Stimulated activated CD4-positive, alpha-beta T cell treated with anti-CD3 and anti-CD28 coated beads, TNF-alpha, amount 100 ng/mL, for 24 hours (primary cell): Measurements from ENCODE around the gene HAUS8.

Experiments used
- DNase-seq, 3 experiments: peaks; one replicate each; pipeline ENCODE4 v3.0.0-alpha.2; 2020; ENCODE audit warnings: low read depth in 3 of 3

HAUS8 gene

DNA sequence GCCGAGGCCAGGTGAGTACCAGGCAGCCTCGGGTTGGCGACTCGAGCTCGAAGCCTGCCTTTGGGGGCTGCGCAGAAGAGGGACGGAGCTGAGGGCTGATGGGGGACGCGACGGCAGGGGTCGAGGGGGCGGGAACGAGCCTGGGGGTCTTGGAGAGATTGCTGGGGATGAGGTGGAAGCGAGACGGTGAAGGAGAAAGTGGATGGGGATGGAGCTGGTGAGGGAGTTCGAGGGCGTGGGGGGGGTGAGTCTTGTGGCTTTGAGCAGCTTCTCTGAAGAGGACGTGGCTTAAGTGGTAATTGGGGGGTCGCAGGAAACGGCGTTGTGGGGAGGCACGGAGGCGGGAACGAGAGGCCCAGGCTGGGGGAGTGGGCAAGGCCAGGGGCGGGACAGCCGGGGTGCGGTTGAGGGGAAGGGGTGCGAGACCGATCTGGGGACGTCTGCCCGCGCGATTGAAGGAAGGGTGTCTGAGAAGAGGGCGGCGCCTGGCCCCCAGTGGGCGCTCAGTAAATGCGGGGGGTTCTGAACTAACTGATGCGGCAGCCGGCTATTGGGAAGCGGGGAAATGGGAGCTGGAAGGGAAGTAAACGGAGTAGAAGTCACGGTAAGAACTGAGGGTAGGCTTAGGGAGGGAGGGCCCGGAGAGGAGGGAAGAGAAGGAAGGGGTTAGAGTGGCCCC lies 751 bp upstream of the HAUS8 start:
- DNase-seq = peak in 2 of 3 experiments; percentile 10 to 38

DNA sequence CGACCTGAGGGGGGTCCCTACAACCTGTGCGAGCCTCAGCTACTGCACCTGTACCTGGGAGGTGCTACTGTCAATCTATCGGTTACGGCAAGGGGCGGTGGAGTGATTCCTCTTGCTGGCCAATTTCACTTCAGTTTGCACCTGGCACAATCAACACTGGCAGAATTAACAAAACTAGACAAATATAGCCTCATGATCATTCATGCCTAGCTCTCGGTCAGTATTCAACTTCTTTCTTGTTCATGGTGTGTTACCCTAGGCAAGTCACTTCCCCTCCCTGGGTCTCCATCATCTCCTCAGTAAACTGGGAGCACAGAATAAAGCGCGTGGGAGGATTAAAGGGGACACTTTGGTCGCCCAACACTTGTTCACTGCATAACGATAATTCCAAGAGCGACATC lies 618 bp downstream of the HAUS8 start:
- DNase-seq = no peak

DNA sequence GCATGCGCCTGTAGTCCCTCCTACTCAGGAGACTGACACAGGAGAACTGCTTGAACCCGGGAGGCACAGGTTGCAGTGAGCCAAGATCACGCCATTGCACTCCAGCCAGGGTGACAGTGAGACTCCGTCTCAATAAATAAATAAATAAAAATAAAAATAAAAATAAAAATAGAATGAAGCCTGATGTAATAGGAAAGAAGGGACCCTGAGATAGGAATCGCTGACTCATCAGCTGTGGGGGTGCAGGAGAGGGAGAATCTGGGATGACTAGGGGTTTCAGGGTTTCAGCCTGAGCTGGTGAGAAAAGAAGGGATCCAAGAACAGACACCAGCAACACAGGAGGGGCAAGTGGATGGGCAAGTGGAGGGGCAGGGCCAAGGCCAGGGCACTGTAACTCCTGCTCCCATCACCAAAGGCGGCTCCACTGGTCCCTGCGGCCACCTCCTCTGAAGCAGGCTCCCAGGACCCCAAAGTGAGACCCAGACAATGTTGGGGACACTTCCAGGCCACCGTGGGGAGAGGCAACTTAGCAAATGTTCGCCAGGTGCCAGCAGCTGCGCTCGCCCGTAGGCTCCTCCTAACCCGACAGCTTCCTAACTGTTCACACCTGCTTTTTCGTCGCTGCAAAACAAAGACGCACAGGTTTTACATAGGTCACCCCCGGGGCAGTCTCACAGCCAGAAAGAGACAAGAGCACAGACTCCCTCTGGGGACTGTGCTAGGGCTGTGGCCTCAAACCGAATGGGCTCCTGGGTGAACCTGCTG lies 1.2 kb downstream of the HAUS8 start:
- no peak for DNase-seq

DNA sequence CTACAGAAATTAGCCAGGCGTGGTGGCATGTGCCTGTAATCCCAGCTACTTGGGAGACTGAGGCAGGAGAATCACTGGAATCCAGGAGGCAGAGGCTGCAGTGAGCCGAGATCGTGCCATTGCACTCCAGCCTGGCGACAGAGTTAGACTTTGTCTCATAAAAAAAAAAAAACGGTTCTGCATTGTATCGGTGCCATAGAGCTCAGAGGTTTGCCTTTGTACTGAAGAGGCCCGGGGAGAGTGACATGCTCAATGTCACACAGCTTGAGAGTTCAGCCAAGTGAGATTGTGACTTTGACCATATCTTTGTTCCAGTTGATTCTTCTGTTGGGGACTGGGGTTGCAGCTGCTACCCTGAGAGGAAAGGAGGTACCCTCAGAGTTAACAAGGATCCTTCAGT lies 4.3 kb downstream of the HAUS8 start:
- no peak for DNase-seq

DNA sequence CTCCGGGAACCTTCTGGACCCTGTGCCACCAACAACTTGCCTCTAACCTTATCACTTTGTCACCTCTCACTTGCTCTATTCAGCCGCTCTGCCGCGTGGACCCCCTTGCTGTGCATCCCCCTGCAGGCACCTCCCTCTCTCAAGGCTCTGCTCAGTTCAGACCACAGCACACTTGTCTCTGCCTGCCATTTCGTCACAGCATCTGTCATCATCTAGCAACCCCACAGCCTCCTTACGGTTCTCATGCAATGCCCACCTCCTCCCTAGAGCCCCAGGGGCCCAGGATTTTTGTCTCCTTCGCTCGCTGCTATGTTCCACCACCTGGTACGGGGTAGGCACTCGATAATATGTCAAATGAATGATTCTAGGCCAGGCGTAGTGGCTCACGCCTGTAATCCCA lies 4.8 kb downstream of the HAUS8 start:
- DNase-seq = no peak

DNA sequence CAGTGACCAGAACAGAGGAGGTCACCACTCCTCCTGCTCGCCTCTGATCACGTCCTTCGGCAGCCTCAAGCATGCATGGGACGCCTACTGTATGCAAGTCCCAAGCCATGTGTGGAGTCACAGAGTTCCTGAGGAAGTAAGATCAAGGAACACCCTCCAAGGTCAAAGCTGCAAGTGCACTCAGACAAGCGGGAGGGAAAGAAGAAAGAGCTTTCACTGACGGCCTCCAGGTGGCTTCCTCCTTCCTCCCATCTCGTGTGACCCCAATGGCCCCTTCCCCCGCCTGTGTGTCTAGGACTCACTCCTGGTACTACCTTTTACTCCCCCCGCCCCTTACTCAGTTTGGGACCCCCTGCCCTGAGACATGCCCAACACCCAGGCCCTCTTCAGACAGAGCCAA lies 6.1 kb downstream of the HAUS8 start:
- no peak for DNase-seq

DNA sequence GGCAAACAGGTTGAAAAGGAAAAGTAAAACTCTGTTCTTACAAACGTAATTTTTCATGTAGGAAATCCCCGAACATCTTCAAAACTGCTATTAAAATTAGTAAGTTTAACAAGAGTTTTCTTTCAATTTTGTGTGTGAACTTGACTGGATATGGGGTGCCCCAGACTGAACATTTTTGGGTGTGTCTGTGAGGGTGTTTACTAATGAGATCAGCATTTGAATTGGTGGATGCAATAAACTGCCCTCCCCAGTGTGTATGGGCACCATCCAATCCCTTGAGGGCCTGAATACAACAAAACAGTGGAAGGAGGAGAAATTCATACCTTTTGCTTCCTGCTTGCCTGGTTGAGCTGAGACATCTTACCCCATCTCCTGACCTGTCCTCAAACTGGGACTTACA lies 11.8 kb downstream of the HAUS8 start:
- no peak for DNase-seq

DNA sequence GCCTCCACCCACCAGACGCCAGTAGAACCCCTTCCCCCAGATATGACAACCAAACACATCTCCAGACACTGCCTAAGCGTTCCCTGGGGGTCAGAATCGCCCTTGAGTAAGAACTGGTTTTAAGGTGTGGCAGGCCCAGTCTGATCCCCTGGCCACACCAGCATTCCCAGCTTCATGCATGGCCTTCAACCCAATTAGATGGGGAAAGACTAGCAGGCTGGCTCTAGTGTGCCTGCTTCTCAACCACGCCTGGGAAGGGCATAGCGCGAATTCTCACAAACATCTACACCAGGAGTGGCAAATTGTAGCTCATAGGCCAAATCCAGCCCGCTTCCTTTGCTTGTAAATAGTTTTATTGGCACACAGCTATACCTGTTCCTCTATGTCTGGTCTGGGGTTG lies 13.6 kb downstream of the HAUS8 start:
- DNase-seq = no peak

DNA sequence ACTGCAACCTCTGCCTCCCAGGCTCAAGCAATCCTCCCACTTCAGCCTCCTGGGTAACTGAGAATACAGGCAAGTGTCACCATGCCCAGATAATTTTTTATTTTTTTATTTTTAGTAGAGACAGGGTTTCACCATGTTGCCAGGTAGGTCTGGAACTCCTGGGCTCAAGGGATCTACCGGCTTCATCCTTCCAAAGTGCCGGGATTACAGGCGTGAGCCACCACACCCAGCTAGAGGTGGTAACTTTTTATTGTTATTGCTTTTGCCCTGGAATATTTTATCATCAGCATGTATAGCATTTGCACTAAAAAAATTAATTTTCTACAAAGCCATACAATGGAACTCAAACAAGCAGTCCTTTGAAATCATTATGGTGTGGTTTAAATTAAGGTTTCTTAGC lies 14.0 kb downstream of the HAUS8 start:
- DNase-seq = no peak

DNA sequence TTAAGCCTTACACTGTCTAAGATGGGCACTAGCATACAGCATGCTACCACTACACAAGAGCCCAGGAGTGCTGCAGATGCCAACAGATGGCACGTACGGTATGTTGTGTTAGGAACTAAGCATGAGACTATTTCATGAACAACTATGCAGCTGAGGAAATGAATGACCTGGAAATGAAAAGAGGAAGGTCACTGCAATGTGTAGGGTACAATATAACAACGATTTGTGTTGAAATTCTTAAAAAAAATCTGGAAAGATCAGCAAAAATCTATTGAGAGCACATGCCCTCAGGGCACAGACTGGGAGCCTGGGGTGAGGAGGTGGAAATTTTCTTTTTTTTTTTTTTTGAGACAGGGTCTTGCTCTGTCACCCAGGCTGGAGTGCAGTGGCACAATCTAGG lies 14.4 kb downstream of the HAUS8 start:
- DNase-seq = no peak

DNA sequence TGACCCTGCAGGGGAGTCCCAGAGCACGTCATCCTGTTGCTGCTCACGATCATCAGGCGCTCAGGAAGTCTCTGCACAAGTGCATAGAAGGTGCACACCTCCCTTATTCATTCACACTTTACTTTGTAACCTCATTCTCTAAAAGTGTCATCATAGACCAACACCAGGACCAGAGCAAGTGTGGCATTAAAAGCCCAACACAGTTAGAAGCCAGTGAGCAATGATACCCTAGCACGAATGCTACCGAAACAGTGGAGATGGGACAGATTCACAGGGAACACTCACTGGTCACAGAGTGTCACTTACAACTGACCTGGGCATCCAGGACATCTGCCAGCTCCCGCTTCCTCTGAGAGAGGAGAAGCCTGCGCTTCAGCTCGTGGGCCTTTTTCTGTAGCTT lies 17.0 kb downstream of the HAUS8 start:
- DNase-seq = no peak

DNA sequence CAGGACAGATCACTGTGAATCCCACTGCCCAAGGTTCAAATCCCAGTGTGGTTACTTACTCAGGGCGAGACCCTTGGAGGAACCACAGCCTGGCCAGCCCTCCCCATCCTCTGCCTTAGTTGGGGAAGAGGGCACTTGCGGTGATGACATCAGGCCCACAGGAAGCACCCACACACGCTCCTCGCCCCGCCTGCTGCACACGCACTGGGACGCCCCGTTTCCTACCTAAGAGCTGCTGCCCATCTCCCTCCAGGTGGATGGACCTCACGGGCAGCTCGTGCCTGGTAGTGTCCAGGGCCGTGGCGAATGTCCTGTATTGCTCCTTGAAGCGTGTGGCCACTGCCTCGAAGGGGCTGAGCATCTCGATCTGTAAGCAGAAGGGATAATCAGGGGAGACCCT lies 19.6 kb downstream of the HAUS8 start:
- no peak for DNase-seq

DNA sequence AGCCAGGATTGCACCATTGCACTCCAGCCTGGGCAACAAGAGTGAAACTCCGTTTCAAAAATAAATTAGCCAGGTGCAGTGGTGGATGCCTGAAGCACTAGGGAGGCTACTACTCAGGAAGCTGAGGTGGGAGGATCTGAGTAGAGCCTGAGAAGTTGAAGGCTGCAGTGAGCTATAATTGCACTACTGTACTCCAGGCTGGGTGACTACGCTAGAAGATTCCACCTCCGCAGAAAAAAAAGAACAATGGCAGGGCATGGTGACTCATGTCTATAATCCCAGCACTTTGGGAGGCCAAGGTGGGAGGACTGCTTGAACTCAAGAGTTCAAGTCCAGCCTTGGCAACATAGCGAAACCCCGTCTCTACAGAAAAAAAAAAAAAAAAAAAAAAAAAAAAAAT lies 20.5 kb downstream of the HAUS8 start:
- DNase-seq = no peak

DNA sequence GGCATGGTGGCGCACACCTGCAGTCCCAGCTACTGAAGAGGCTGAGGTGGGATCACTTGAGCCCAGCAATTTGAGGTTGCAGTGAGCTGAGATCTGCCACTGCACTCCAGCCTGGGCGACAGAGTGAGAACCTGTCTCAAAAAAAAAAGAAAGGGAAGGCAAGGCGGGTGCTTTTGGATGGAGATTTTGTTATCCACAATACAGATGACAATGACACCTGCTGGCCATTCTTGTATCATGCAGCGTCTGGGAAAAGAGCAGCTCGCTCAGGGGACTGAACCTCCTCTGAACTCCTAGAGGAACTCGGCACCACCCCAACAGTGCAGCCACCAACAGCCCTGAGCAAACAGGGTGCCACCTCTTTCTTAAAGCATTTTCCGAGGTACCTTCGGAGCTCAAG lies 22.8 kb downstream of the HAUS8 start:
- no peak for DNase-seq

DNA sequence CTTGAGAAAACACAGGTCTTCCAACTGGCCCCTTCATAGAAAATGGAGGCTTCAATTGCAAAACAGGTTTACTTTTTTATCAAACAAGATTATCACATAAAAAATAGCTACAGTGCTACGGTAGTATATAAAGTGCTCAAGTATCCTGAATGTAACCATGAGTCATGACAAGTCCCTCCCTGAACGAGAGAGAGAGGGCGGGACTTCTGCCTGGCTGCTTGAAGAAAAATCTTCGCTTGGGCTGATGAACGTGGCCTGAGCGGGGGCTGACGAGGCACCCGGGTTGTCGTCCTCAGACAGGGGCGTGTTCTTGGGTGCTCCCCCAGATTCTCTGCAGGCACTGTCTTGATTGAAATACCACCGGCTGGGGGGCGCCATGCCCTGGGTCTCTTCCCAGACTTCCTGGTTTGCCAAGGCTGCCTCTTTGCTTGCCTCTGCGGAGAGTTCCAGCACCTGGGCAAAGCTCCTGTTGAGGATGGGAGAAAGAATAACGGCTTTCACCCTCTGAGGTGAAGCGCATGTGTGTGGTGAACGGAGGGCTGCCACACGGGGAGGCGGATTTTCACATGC lies 25.5 kb downstream of the HAUS8 start:
- no peak for DNase-seq

DNA sequence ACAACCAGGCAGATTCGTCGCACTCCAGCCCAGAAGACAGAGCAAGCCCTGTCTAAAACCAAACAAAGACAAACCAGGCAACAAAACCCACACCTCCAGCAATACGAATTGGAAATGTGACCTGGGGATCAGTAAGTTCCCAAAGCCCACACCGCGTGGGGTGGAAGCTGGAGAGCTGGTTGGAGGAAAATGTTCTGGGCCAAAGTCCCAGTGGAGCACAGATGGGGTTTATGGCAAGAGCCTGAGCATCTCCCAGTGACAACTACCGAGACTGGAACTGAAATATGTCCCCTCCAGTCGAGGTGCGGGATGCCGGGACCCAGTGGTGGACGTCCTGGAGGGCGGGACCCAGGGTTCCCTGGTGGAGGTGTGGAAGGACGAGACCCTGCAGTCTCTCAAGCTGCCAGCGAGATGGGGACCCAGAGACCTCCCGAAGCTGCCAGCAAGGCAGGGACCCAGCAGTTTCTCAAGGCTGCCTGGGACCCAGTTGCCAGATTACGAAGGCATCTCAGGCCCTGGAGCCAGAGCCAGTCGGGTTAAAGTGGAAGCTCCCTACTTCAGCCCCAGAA lies 26.3 kb downstream of the HAUS8 start:
- no peak for DNase-seq

DNA sequence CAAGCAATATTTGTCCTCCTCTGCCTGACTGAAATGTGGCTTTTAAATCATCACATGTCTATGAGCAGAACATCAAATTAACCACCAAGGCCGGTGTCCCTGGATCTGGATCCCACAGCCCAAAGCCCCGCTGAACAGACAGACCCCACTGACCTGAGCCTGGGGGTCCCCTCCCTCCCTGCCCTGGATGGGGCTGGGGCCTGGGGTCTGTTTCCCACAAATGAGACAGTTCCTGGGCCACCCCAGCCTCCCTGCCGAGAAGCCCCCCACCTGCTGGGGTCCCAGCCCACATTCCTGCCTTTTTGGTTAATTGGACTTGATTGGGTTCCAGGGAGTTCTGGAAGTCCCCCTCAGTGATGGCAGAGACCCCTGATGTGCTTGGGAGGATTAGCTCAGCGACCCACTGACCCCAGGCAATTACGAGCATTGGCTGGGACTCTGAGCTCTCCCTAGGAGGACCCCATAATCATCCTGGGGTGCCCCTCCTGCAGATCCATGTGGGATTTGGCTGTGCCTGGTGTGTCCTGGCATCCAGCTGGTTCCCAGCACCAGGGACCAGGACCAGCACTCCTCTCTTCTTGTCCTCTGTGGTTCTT lies 29.2 kb downstream of the HAUS8 start:
- DNase-seq = no peak

DNA sequence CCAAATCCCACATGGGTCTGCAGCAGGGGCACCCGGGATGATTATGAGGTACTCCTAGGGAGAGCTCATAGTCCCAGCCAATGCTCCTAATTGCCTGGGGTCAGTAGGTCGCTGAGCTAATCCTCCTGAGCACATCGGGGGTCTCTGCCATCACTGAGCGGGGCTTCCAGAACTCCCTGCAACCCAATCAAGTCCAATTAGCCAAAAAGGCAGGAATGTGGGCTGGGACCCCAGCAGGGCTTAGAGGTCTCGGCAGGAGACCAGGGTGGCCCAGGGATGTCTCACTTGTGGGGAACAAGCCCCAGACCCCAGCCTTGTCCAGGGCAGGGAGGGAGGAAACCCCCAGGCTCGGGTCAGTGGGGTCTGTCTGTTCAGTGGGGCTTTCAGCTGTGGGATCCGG lies 31.5 kb downstream of the HAUS8 start:
- DNase-seq = no peak

DNA sequence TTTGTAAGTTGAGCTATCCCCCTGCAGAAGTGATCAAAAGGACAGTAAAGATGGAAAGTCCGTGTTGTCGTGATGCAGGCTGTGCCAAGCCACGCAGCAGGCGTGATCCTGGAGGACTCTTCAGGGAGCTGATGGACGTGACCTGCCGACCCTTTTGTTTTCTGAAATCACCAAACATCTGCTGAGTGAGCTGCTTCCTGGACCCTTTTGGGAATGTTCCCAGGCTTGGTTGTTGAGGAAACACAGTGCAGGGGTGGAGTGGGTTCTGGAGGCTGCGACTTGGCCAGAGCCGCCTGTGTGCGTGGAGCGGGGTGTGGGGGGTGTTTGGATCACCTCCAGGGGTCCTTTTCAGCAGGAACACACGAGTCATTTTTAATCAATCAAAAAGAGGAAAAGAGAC lies 33.3 kb downstream of the HAUS8 start:
- DNase-seq = no peak

DNA sequence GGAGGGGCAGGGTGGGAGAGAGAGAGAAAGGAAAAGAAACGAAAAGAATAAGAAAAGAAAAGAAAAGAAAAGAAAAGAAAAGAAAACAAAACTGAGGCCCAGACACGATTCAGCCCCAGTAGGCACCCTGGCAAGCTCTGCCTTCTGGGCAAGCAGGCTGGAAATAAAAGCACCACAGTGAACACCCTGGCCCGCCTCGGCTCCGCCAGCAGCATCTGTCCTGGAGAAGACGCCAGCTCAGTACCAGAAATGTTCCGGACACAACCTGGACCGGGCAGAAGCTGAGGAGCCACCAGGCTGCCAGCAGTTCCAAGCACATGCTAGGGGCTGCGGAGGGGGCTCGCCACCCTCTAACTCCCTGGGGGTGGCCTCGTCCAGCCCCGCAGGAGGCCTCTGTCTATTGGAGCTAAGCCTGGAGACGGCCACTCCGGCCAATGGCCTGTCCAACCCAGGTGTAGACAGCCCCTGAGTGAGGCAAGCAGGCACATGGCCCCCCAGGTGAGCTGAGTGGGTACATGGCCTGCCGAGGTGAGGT lies 37.2 kb downstream of the HAUS8 start:
- DNase-seq = no peak

DNA sequence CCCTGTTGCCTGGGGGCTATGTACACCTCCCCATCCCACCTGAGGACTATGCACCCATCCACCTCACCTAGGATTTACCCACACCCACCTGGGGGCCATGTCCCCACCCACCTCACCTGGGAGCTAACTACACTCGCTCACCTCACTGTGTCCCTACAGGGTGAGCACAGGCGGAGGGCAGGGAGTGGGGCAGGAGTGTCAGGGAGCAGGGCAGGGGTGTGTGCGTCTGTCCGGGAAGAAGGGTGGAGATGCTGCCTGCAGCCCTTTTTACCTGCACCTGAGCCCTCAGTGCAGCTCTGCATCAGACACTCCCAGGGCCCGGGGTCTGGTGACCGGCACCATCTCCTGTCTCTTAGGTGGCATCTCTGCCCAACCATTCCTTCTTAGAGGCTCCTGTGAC lies 38.1 kb downstream of the HAUS8 start:
- no peak for DNase-seq

DNA sequence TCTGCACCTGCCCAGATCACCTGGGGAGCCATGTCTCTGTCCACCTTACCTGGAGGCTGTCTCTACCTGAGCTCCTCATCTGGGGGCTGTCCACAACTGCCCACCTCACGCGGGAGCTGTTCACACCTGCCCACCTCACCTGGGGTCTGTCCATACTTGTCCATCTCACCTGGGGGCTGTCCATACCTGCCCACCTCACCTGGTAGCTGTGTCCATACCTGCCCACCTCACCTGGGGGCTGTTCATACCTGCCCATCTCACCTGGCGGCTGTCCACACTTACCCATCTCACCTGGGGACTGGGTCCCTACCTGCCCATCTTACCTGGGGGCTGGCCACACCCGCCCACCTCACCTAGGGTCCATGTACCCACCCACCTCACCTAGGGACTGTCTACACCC lies 38.6 kb downstream of the HAUS8 start:
- no peak for DNase-seq
